Neural cell (in vitro differentiated cells): ENCODE data around the gene CEACAM4. TPM values are rescaled to one million over a fixed set of nuclear protein-coding genes. Genes with fewer than 3 reads are reported as not detected.
"Not testable (repeated sequence)": the region's sequence is repeated elsewhere in the genome, so short reads cannot be mapped to it uniquely, and the experiment has no call there.

ENCODE experiments used
- H2AFZ ChIP-seq: fragments of 200-600, 300-800 bp; sonication (generic), shearing (Covaris generic); 2 replicates; pipeline ENCODE4 v1.6.0; 2014; ENCODE audit warnings: low read depth, mild to moderate bottlenecking, antibody characterized with exemption, low read length, moderate library complexity
- H3F3A ChIP-seq: fragments of 200-600 bp; shearing (Covaris generic); 2 replicates; pipeline ENCODE4 v1.6.1; 2016; ENCODE audit warnings: mild to moderate bottlenecking, moderate library complexity, mixed read lengths, antibody characterized with exemption, low read length; ENCODE audit not compliant: insufficient read depth, poor library complexity, severe bottlenecking
- H3K27ac ChIP-seq: fragments of 200-600, 300-800 bp; sonication (generic), shearing (Covaris generic); 2 replicates; pipeline ENCODE4 v1.5.1; 2014; ENCODE audit warnings: mild to moderate bottlenecking, low read length, moderate library complexity
- H3K27me3 ChIP-seq: fragments of 300-800, 200-600 bp; sonication (generic), shearing (Covaris generic); 2 replicates; pipeline ENCODE4 v1.6.0; 2014; ENCODE audit warnings: mild to moderate bottlenecking, low read depth, low read length, moderate library complexity; ENCODE audit not compliant: insufficient read depth
- H3K36me3 ChIP-seq: fragments of 300-800, 200-600 bp; sonication (generic), shearing (Covaris generic); 2 replicates; pipeline ENCODE4 v1.5.1; 2014; ENCODE audit warnings: mild to moderate bottlenecking, antibody characterized with exemption, low read length, moderate library complexity; ENCODE audit not compliant: insufficient read depth
- H3K4me2 ChIP-seq: fragments of 300-800, 200-600 bp; sonication (generic), shearing (Covaris generic); 2 replicates; pipeline ENCODE4 v1.6.0; 2014; ENCODE audit warnings: mild to moderate bottlenecking, low read length
- H3K4me3 ChIP-seq: fragments of 300-800, 200-600 bp; sonication (generic), shearing (Covaris generic); 2 replicates; pipeline ENCODE4 v1.5.1; 2014; ENCODE audit warnings: mild to moderate bottlenecking, low read length, moderate library complexity
- H3K79me2 ChIP-seq: fragments of 200-600 bp; shearing (Covaris generic); replicated peaks from 2 replicates; pipeline ENCODE4 v1.6.0; 2014; ENCODE audit warnings: mild to moderate bottlenecking, low read length, moderate library complexity; ENCODE audit not compliant: insufficient read depth
- H3K9ac ChIP-seq: fragments of 300-800, 200-600 bp; sonication (generic), shearing (Covaris generic); 2 replicates; pipeline ENCODE4 v1.6.1; 2016; ENCODE audit warnings: mild to moderate bottlenecking, low read length, mixed read lengths
- H3K9me2 ChIP-seq: fragments of 200-600 bp; shearing (Covaris generic); 2 replicates; pipeline ENCODE4 v1.6.1; 2016; ENCODE audit warnings: mild to moderate bottlenecking, low read length, mixed read lengths; ENCODE audit not compliant: insufficient read depth
- H3K9me3 ChIP-seq: fragments of 200-600, 300-800 bp; sonication (generic), shearing (Covaris generic); 2 replicates; pipeline ENCODE4 v1.6.1; 2016; ENCODE audit warnings: mild to moderate bottlenecking, mixed run types, low read length, moderate library complexity, mixed read lengths
- H4K20me1 ChIP-seq: fragments of 200-600 bp; shearing (Covaris generic); 2 replicates; pipeline ENCODE4 v1.6.1; 2016; ENCODE audit warnings: mild to moderate bottlenecking, mixed run types; ENCODE audit not compliant: insufficient read depth
- CTCF ChIP-seq: fragments of 450-650 bp; IDR thresholded peaks from 2 replicates; pipeline ENCODE4 v1.5.1; 2014; ENCODE audit warnings: antibody characterized with exemption, mild to moderate bottlenecking, moderate library complexity; ENCODE audit not compliant: poor library complexity, severe bottlenecking
- EP300 ChIP-seq: fragments of 450-650 bp; conservative IDR thresholded peaks from 2 replicates; pipeline ENCODE4 v1.6.1; 2014; ENCODE audit warnings: antibody characterized with exemption, mild to moderate bottlenecking, moderate library complexity; ENCODE audit not compliant: poor library complexity, severe bottlenecking
- EZH2 ChIP-seq: fragments of 200-600, 300-800 bp; shearing (Covaris generic), sonication (generic); IDR thresholded peaks from 2 replicates; pipeline ENCODE4 v1.6.1; 2014; ENCODE audit warnings: antibody characterized with exemption, low read length, borderline replicate concordance, mild to moderate bottlenecking; ENCODE audit not compliant: insufficient read depth, poor library complexity, severe bottlenecking
- MXI1 ChIP-seq: fragments of 450-650 bp; conservative IDR thresholded peaks from 2 replicates; pipeline ENCODE4 v1.6.1; 2014; ENCODE audit warnings: antibody characterized with exemption, mild to moderate bottlenecking; ENCODE audit not compliant: poor library complexity, severe bottlenecking
- POLR2AphosphoS5 ChIP-seq: IDR thresholded peaks from 2 replicates; pipeline ENCODE4 v1.6.1; 2012
- RAD21 ChIP-seq: fragments of 450-650 bp; conservative IDR thresholded peaks from 2 replicates; pipeline ENCODE4 v1.6.1; 2014; ENCODE audit warnings: antibody characterized with exemption, mild to moderate bottlenecking, moderate library complexity
- REST ChIP-seq: IDR thresholded peaks from 2 replicates; pipeline ENCODE4 v1.6.1; 2012; ENCODE audit warnings: borderline replicate concordance
- SMC3 ChIP-seq: fragments of 450-650 bp; conservative IDR thresholded peaks from 2 replicates; pipeline ENCODE4 v1.6.1; 2014; ENCODE audit warnings: antibody characterized with exemption, mild to moderate bottlenecking, moderate library complexity; ENCODE audit not compliant: poor library complexity
- TAF1 ChIP-seq: IDR thresholded peaks from 2 replicates; pipeline ENCODE4 v1.6.1; 2012; ENCODE audit warnings: low read depth
- polyA plus RNA-seq: library from polyadenylated mRNA; depleted of rRNA; stranded (reverse); fragments of >200 nt; gene quantifications from 2 replicates; pipeline ENCODE4 v1.2.3, GENCODE V29; 2014

CEACAM4 gene
- polyA plus RNA-seq, 1 donor from 2014 or later = not detected

- TF ChIP-seq POLR2AphosphoS5 = no peak
- no peak for TF ChIP-seq CTCF
- no peak for TF ChIP-seq RAD21
- no peak for TF ChIP-seq REST
- TF ChIP-seq EZH2 = no peak
- TF ChIP-seq SMC3 = no peak
- no peak for TF ChIP-seq EP300
- no peak for TF ChIP-seq MXI1
- TF ChIP-seq TAF1 = no peak
- no peaks in the 10 kb centered on the region for H3K9me2 ChIP-seq
- no peaks in the 10 kb centered on the region for H3K79me2 ChIP-seq
- peaks cover 5% of the 10 kb centered on the region for H3K9me3 ChIP-seq
- H3K36me3 ChIP-seq = no peaks in the 10 kb centered on the region
- no peaks in the 10 kb centered on the region for H3F3A ChIP-seq
- H4K20me1 ChIP-seq = no peaks in the 10 kb centered on the region
- no peaks in the 10 kb centered on the region for H3K27me3 ChIP-seq
- no peak overlapping the region for H3K27ac ChIP-seq
- no peak overlapping the region for H3K4me3 ChIP-seq
- H3K4me2 ChIP-seq = no peak overlapping the region
- no peak overlapping the region for H2AFZ ChIP-seq
- H3K9ac ChIP-seq = no peak overlapping the region
These were observed 39.2 kb upstream of the CEACAM4 start for GRCh38 chr19:41666075-41666474.

- no peaks in the 10 kb centered on the region for H3K79me2 ChIP-seq
- no peak overlapping the region for H2AFZ ChIP-seq
- no peak overlapping the region for H3K27ac ChIP-seq
- H3K4me3 ChIP-seq = no peak overlapping the region
- no peaks in the 10 kb centered on the region for H3K36me3 ChIP-seq
- H3K4me2 ChIP-seq = no peak overlapping the region
- peaks cover 4% of the 10 kb centered on the region for H3K9me3 ChIP-seq
- no peaks in the 10 kb centered on the region for H3F3A ChIP-seq
- no peak overlapping the region for H3K9ac ChIP-seq
- H3K27me3 ChIP-seq = no peaks in the 10 kb centered on the region
- H3K9me2 ChIP-seq = no peaks in the 10 kb centered on the region
- no peaks in the 10 kb centered on the region for H4K20me1 ChIP-seq
- TF ChIP-seq EP300 = no peak
- TF ChIP-seq MXI1 = no peak
- TF ChIP-seq CTCF = no peak
- no peak for TF ChIP-seq SMC3
- TF ChIP-seq RAD21 = no peak
- no peak for TF ChIP-seq REST
- TF ChIP-seq EZH2 = no peak
- no peak for TF ChIP-seq TAF1
- TF ChIP-seq POLR2AphosphoS5 = no peak
These were observed 30.3 kb upstream of the CEACAM4 start for GRCh38 chr19:41657157-41657556.

GRCh38 chr19:41656756-41657155, 29.9 kb upstream of the CEACAM4 start:
- H3K27ac ChIP-seq, H3K27me3 ChIP-seq, H3F3A ChIP-seq, H3K9me3 ChIP-seq, H3K4me3 ChIP-seq, H3K9me2 ChIP-seq, H3K9ac ChIP-seq, H4K20me1 ChIP-seq, H3K79me2 ChIP-seq, H2AFZ ChIP-seq, H3K4me2 ChIP-seq, H3K36me3 ChIP-seq: not testable (repeated sequence)
